Measurements from ENCODE around the gene DNM1. TPM values are rescaled to one million over a fixed set of nuclear protein-coding genes. Genes with fewer than 3 reads are reported as not detected.

Gene DNM1
- polyA plus RNA-seq, 1 of the 3 experiments (the other 2 are of a cell fraction), result 35.7 TPM

- Histone ChIP-seq H2AFZ (ENCODE audit: low read depth) (no peak overlapping the region), H3F3A (replicated peaks; ENCODE audit: insufficient read depth) (peaks cover 16% of the 10 kb centered on the region), H3K9me2 (no peaks in the 10 kb centered on the region), H3K36me3 (replicated peaks in 1 of 2; ENCODE audit: control insufficient read depth in 1 of 2, insufficient read depth in 2 of 2, low read length in 1 of 2) (no peaks in the 10 kb centered on the region), H3K27me3 (ENCODE audit: insufficient read depth) (no peaks in the 10 kb centered on the region), H3K4me1 (ENCODE audit: control insufficient read depth in 1 of 2, insufficient read depth in 2 of 2, low read depth in 1 of 2, low read length in 1 of 2) (peaks cover 0 to 20% of the 10 kb centered on the region in 2 experiments; a peak in 1 of 4 replicates), H3K9ac (no peak overlapping the region), H3K4me2 (no peak overlapping the region), H3K9me3 (no peaks in the 10 kb centered on the region), H4K20me1 (ENCODE audit: insufficient read depth) (no peaks in the 10 kb centered on the region), H3K4me3 (ENCODE audit: low read depth in 2 of 2, low read length in 1 of 2) (no peak overlapping the region), H3K79me2 (ENCODE audit: insufficient read depth) (peaks cover 24% of the 10 kb centered on the region), H3K27ac (ENCODE audit: low read depth in 2 of 2, low read length in 1 of 2) (no peak overlapping the region)
- ChIA-PET POLR2A (interaction anchor here (1.6 kb wide), 1 partner anchor 11 kb away, joined by 5 read pairs; the partner anchor contains the start of gene CIZ1), CTCF (interaction anchor here (0.7 to 2.7 kb wide), 4 partner anchors 10 to 54 kb away, joined by 3 to 10 read pairs (median 5); no protein-coding TSS in a partner anchor)
- TF ChIP-seq MAX (IDR thresholded peaks at IDR 0.05; ENCODE audit: low read depth) (no peak), TAF1 (IDR thresholded peaks at IDR 0.05; ENCODE audit: borderline replicate concordance, low read depth, low read length) (no peak), CHD2 (IDR thresholded peaks at IDR 0.05; ENCODE audit: low read length, partially characterized antibody) (no peak), EP300 (IDR thresholded peaks at IDR 0.05; ENCODE audit: borderline replicate concordance in 1 of 2, low read depth in 1 of 2, low read length in 1 of 2) (no peak), REST (IDR thresholded peaks at IDR 0.05; ENCODE audit: low read depth, low read length) (no peak), JUND (IDR thresholded peaks at IDR 0.05) (no peak), IRF3 (IDR thresholded peaks at IDR 0.05; ENCODE audit: low read depth, low read length) (no peak), GABPA (IDR thresholded peaks at IDR 0.05; ENCODE audit: low read depth) (no peak)
- 81% methylated on average over 13 of the region's 13 CpGs for WGBS (ENCODE audit: low lambda C conversion rate)
- DNase-seq, result no peak
Observed at GRCh38 chr9:128201441-128202369, 1.5 kb upstream of the DNM1 start.

GRCh38 chr9:128202648-128203023 lies 543 bp upstream of the DNM1 start:
- CTCF ChIA-PET, result interaction anchor here (2.1 to 2.7 kb wide), 2 partner anchors 9 to 43 kb away, joined by 6 to 10 read pairs; no protein-coding TSS in a partner anchor
- no peaks in the 10 kb centered on the region for H4K20me1 ChIP-seq (ENCODE audit: insufficient read depth)
- TF ChIP-seq NFIC (IDR thresholded peaks at IDR 0.05; ENCODE audit: borderline replicate concordance), result no peak
- no peak for TF ChIP-seq MAX (IDR thresholded peaks at IDR 0.05; ENCODE audit: low read depth)
- TF ChIP-seq USF2 (IDR thresholded peaks at IDR 0.05; ENCODE audit: borderline replicate concordance, low read depth, low read length), result no peak
- TF ChIP-seq FOSL2 (IDR thresholded peaks at IDR 0.05; ENCODE audit: borderline replicate concordance, low read depth), result no peak
- no peak for TF ChIP-seq CTCF (IDR thresholded peaks at IDR 0.05)
- no peak for TF ChIP-seq SMC3 (IDR thresholded peaks at IDR 0.05; ENCODE audit: low read depth, low read length)
- no peak for TF ChIP-seq MXI1 (IDR thresholded peaks at IDR 0.05; ENCODE audit: low read depth, low read length)
- TF ChIP-seq CHD2 (IDR thresholded peaks at IDR 0.05; ENCODE audit: low read length, partially characterized antibody), result no peak
- TF ChIP-seq JUND (IDR thresholded peaks at IDR 0.05), result no peak
- TF ChIP-seq FOXM1 (IDR thresholded peaks at IDR 0.05; ENCODE audit: low read depth), result no peak
- no peak for TF ChIP-seq RCOR1 (IDR thresholded peaks at IDR 0.05; ENCODE audit: low read length)
- no peak for TF ChIP-seq RAD21 (IDR thresholded peaks at IDR 0.05; ENCODE audit: low read length)

More at GRCh38 chr9:128202648-128203023, 543 bp upstream of the DNM1 start:
- Histone ChIP-seq H3K27me3 (ENCODE audit: insufficient read depth) (no peaks in the 10 kb centered on the region), H3F3A (replicated peaks; ENCODE audit: insufficient read depth) (peaks cover 16% of the 10 kb centered on the region), H3K4me2 (0 out of 2 replicates have a peak overlapping the region, but pooled peaks have one; percentile 90), H2AFZ (ENCODE audit: low read depth) (peak overlapping the region; percentile 24), H3K4me1 (ENCODE audit: control insufficient read depth in 1 of 2, insufficient read depth in 2 of 2, low read depth in 1 of 2, low read length in 1 of 2) (peaks cover 0 to 20% of the 10 kb centered on the region in 2 experiments; a peak in 1 of 4 replicates), H3K4me3 (ENCODE audit: low read depth in 2 of 2, low read length in 1 of 2) (peak overlapping the region; percentile 64 to 76; a peak in 1 of 4 replicates), H3K36me3 (replicated peaks in 1 of 2; ENCODE audit: control insufficient read depth in 1 of 2, insufficient read depth in 2 of 2, low read length in 1 of 2) (no peaks in the 10 kb centered on the region), H3K27ac (ENCODE audit: low read depth in 2 of 2, low read length in 1 of 2) (no peak overlapping the region; a peak in 1 of 4 replicates), H3K9me2 (no peaks in the 10 kb centered on the region), H3K9me3 (no peaks in the 10 kb centered on the region), H3K9ac (no peak overlapping the region), H3K79me2 (ENCODE audit: insufficient read depth) (peaks cover 24% of the 10 kb centered on the region)
- POLR2A ChIA-PET, result no interaction called here
- WGBS (ENCODE audit: low lambda C conversion rate), result 14% methylated on average over 2 of the region's 2 CpGs
- no peak for DNase-seq

Data from SK-N-SH (cell line).